HEK293T (cell line): Measurements from ENCODE around the gene ZNF813.
"Not testable (repeated sequence)": the region's sequence is repeated elsewhere in the genome, so short reads cannot be mapped to it uniquely, and the experiment has no call there.

Source experiments
- BHLHE40 ChIP-seq: fragments of 450-650 bp; IDR thresholded peaks from 2 replicates; pipeline ENCODE4 v1.6.1; 2016; ENCODE audit warnings: mild to moderate bottlenecking, moderate library complexity, borderline replicate concordance
- ELF4 ChIP-seq: fragments of 450-650 bp; IDR thresholded peaks from 2 replicates; pipeline ENCODE4 v1.6.1; 2017; ENCODE audit warnings: antibody characterized with exemption
- FOXK2 ChIP-seq: fragments of 450-650 bp; IDR thresholded peaks from 2 replicates; pipeline ENCODE4 v1.6.1; 2016; ENCODE audit warnings: mild to moderate bottlenecking
- SP1 ChIP-seq: fragments of 450-650 bp; IDR thresholded peaks from 2 replicates; pipeline ENCODE4 v1.6.1; 2017

DNA sequence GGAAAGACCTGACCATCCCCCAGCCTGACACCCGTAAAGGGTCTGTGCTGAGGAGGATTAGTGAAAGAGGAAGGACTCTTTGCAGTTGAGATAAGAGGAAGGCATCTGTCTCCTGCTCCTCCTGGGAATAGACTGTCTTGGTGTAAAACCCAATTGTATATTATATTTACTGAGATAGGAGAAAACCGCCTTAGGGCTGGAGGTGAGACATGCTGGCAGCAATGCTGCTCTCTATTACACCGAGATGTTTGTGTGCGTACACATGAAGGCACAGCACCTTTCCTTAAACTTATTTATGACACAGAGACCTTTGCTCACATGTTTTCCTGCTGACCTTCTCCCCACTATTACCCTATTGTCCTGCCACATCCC is 30.5 kb downstream of the ZNF813 start:
- TF ChIP-seq ELF4, SP1, FOXK2, BHLHE40: not testable (repeated sequence)
